H1 (cell line): Measurements from ENCODE around the gene ANKRD53. TPM values are rescaled to one million over a fixed set of nuclear protein-coding genes. Genes with fewer than 3 reads are reported as not detected.

Source experiments
- CTCF ChIA-PET: fragments of 300-600 bp; sonication (Branson Sonifier 250); formaldehyde crosslinking; loops from one replicate; lab custom pipeline; 2021; ENCODE audit not compliant: partially characterized antibody; lab: Charles Lee
- POLR2A ChIA-PET: fragments of 300-600 bp; sonication (Branson Sonifier 250); formaldehyde crosslinking; loops from one replicate; lab custom pipeline; 2021; ENCODE audit warnings: inconsistent platforms; ENCODE audit not compliant: partially characterized antibody; lab: Charles Lee
- DNase-seq, 2 experiments: peaks; one replicate each; pipeline versions ENCODE4 v3.0.0 to v3.0.0-alpha.2; 2010 to 2022; ENCODE audit warnings: low spot score in 2 of 2, low read depth in 1 of 2, mixed read lengths in 1 of 2
- FAIRE-seq: peaks from 2 replicates; lab custom pipeline; 2011; peaks lifted over from hg19 to GRCh38; lab: Jason Lieb, UNC
- H2AFZ ChIP-seq: 2 replicates; pipeline ENCODE4 v1.8.1; 2012; ENCODE audit warnings: low read length, inconsistent platforms
- H2AK5ac ChIP-seq: 2 replicates; pipeline ENCODE4 v1.6.1; 2013; ENCODE audit warnings: low read depth, low read length
- H2BK120ac ChIP-seq: replicated peaks from 2 replicates; pipeline ENCODE3; 2013; ENCODE audit warnings: low read depth, low read length, inconsistent platforms
- H2BK12ac ChIP-seq: 2 replicates; pipeline ENCODE4 v1.6.1; 2013; ENCODE audit warnings: low read depth, low read length
- H2BK15ac ChIP-seq: 2 replicates; pipeline ENCODE4 v1.6.1; 2013; ENCODE audit warnings: low read length
- H2BK20ac ChIP-seq: 2 replicates; pipeline ENCODE4 v1.6.1; 2013; ENCODE audit warnings: low read length
- H2BK5ac ChIP-seq: 2 replicates; pipeline ENCODE4 v1.6.1; 2013; ENCODE audit warnings: low read depth, low read length
- H3K14ac ChIP-seq: 2 replicates; pipeline ENCODE4 v1.6.1; 2013; ENCODE audit warnings: inconsistent platforms; ENCODE audit not compliant: insufficient read length
- H3K18ac ChIP-seq: 2 replicates; pipeline ENCODE4 v1.6.1; 2013; ENCODE audit warnings: low read length; ENCODE audit errors: extremely low read depth
- H3K23ac ChIP-seq: 2 replicates; pipeline ENCODE4 v1.6.1; 2013; ENCODE audit warnings: inconsistent platforms; ENCODE audit not compliant: insufficient read length
- H3K23me2 ChIP-seq: 2 replicates; pipeline ENCODE4 v1.6.1; 2013; ENCODE audit warnings: low read depth, low read length
- H3K27ac ChIP-seq: 2 replicates; pipeline ENCODE4 v1.6.1; 2011; ENCODE audit warnings: low read depth, low read length, inconsistent platforms
- H3K27me3 ChIP-seq, 4 experiments: replicated peaks in 1 of 4; 1 replicate in 1 of 4; 2 replicates in 3 of 4; pipeline versions ENCODE4 v1.6.1 to v1.8.1; 2011 to 2013; ENCODE audit warnings: low read length in 3 of 4, mild to moderate bottlenecking in 3 of 4, inconsistent platforms in 2 of 4, mixed read lengths in 2 of 4, moderate library complexity in 1 of 4; ENCODE audit not compliant: control insufficient read depth in 3 of 4, insufficient read depth in 3 of 4; ENCODE audit errors: extremely low read depth in 1 of 4
- H3K36me3 ChIP-seq, 4 experiments: 2 replicates each; pipeline versions ENCODE4 v1.6.1 to v1.8.1; 2011 to 2013; ENCODE audit warnings: mild to moderate bottlenecking in 4 of 4, low read length in 3 of 4, moderate library complexity in 2 of 4, control low read depth in 1 of 4, inconsistent platforms in 1 of 4; ENCODE audit not compliant: insufficient read depth in 4 of 4, control insufficient read depth in 2 of 4
- H3K4ac ChIP-seq: replicated peaks from 2 replicates; pipeline ENCODE3; 2013; ENCODE audit warnings: low read length, low read depth, mixed read lengths, inconsistent platforms; ENCODE audit not compliant: insufficient read length
- H3K4me1 ChIP-seq, 4 experiments: replicated peaks in 1 of 4; 1 replicate in 1 of 4; 2 replicates in 3 of 4; pipeline versions ENCODE4 v1.6.1 to v1.8.1; 2011 to 2013; ENCODE audit warnings: low read length in 3 of 4, inconsistent platforms in 2 of 4, mixed read lengths in 1 of 4; ENCODE audit not compliant: insufficient read depth in 4 of 4, control insufficient read depth in 3 of 4
- H3K4me2 ChIP-seq, 2 experiments: 2 replicates each; pipeline versions ENCODE4 v1.6.1 to v1.8.1; 2011 to 2013; ENCODE audit warnings: low read depth in 2 of 2, low read length in 2 of 2, control low read depth in 1 of 2, inconsistent platforms in 1 of 2, mild to moderate bottlenecking in 1 of 2; ENCODE audit not compliant: insufficient read depth in 1 of 2
- H3K4me3 ChIP-seq, 4 experiments: fragments of 200-600, 300-600 bp in 1 of 4; sonication (generic), shearing (Covaris generic), sonication (Bioruptor Twin) in 1 of 4; 2 replicates each; pipeline versions ENCODE4 v1.5.1 to v1.8.1; 2011 to 2016; ENCODE audit warnings: low read length in 4 of 4, low read depth in 3 of 4, control low read depth in 2 of 4, inconsistent platforms in 2 of 4, mild to moderate bottlenecking in 2 of 4, mixed read lengths in 1 of 4, moderate library complexity in 1 of 4; ENCODE audit not compliant: insufficient read depth in 2 of 4; ENCODE audit errors: extremely low read depth in 1 of 4
- H3K56ac ChIP-seq: replicated peaks from 2 replicates; pipeline ENCODE3; 2013; ENCODE audit warnings: low read depth, mild to moderate bottlenecking, mixed read lengths, low read length, inconsistent platforms; ENCODE audit not compliant: insufficient read length
- H3K79me1 ChIP-seq: 2 replicates; pipeline ENCODE4 v1.6.1; 2013; ENCODE audit warnings: low read depth, low read length, control low read depth
- H3K79me2 ChIP-seq, 2 experiments: 2 replicates each; pipeline versions ENCODE4 v1.6.1 to v1.8.1; 2012 to 2013; ENCODE audit warnings: low read length in 2 of 2, mild to moderate bottlenecking in 2 of 2, inconsistent platforms in 1 of 2; ENCODE audit not compliant: insufficient read depth in 2 of 2, control insufficient read depth in 1 of 2
- H3K9ac ChIP-seq, 4 experiments: replicated peaks in 1 of 4; 1 replicate in 1 of 4; 2 replicates in 3 of 4; pipeline versions ENCODE4 v1.6.1 to v1.8.1; 2011 to 2013; ENCODE audit warnings: low read depth in 3 of 4, low read length in 3 of 4, control low read depth in 2 of 4, mild to moderate bottlenecking in 2 of 4, moderate library complexity in 2 of 4, inconsistent platforms in 1 of 4; ENCODE audit errors: extremely low read depth in 1 of 4
- H3K9me3 ChIP-seq, 2 experiments: 2 replicates each; pipeline versions ENCODE4 v1.6.1 to v1.8.1; 2012 to 2013; ENCODE audit warnings: mild to moderate bottlenecking in 2 of 2, moderate library complexity in 2 of 2, control low read depth in 1 of 2, inconsistent platforms in 1 of 2, low read depth in 1 of 2, low read length in 1 of 2, mixed read lengths in 1 of 2; ENCODE audit not compliant: insufficient read depth in 2 of 2
- H4K20me1 ChIP-seq, 2 experiments: replicated peaks in 1 of 2; 2 replicates each; pipeline versions ENCODE3 to v1.8.1; 2011 to 2013; ENCODE audit warnings: inconsistent platforms in 2 of 2, low read length in 2 of 2, mild to moderate bottlenecking in 1 of 2; ENCODE audit not compliant: insufficient read depth in 2 of 2, control insufficient read depth in 1 of 2
- H4K5ac ChIP-seq: 2 replicates; pipeline ENCODE4 v1.6.1; 2013; ENCODE audit warnings: low read length, low read depth, mixed read lengths, inconsistent platforms; ENCODE audit not compliant: insufficient read length
- H4K8ac ChIP-seq: 2 replicates; pipeline ENCODE4 v1.8.0; 2013; ENCODE audit warnings: mild to moderate bottlenecking, moderate library complexity, low read length, inconsistent platforms; ENCODE audit not compliant: insufficient read depth; ENCODE audit errors: extremely low read depth
- H4K91ac ChIP-seq: replicated peaks from 2 replicates; pipeline ENCODE3; 2013; ENCODE audit warnings: low read length, mixed read lengths, inconsistent platforms; ENCODE audit not compliant: insufficient read length
- ATF2 ChIP-seq: IDR thresholded peaks from 2 replicates; pipeline ENCODE4 v1.6.1; 2012; ENCODE audit warnings: low read length, inconsistent platforms
- CTBP2 ChIP-seq: IDR thresholded peaks from 2 replicates; pipeline ENCODE4 v1.7.0; 2011; ENCODE audit warnings: borderline replicate concordance, mild to moderate bottlenecking, moderate library complexity, mixed read lengths, low read length; ENCODE audit not compliant: insufficient read depth, insufficient read length
- EP300 ChIP-seq, 2 experiments: IDR thresholded peaks; 1 replicate in 1 of 2; 2 replicates in 1 of 2; pipeline ENCODE4 v1.6.1; 2011 to 2012; ENCODE audit warnings: low read depth in 2 of 2, low read length in 2 of 2, mild to moderate bottlenecking in 2 of 2, borderline replicate concordance in 1 of 2, inconsistent platforms in 1 of 2, moderate library complexity in 1 of 2
- KDM4A ChIP-seq: IDR thresholded peaks from one replicate; pipeline ENCODE4 v1.7.1; 2012; ENCODE audit warnings: low read depth, mild to moderate bottlenecking, moderate library complexity, low read length, inconsistent platforms; ENCODE audit not compliant: severe bottlenecking
- POLR2A ChIP-seq, 2 experiments: IDR thresholded peaks; 1 replicate in 1 of 2; 2 replicates in 1 of 2; pipeline ENCODE4 v1.6.1; 2011; ENCODE audit warnings: low read depth in 2 of 2, low read length in 2 of 2, mild to moderate bottlenecking in 2 of 2; ENCODE audit errors: control extremely low read depth in 1 of 2
- RBBP5 ChIP-seq: IDR thresholded peaks from 2 replicates; pipeline ENCODE4 v1.7.1; 2012; ENCODE audit warnings: low read depth, mild to moderate bottlenecking, inconsistent platforms, low read length, moderate library complexity, borderline replicate concordance
- SIN3A ChIP-seq, 2 experiments: IDR thresholded peaks in 1 of 2; conservative IDR thresholded peaks in 1 of 2; 2 replicates each; pipeline ENCODE4 v1.6.1; 2011 to 2012; ENCODE audit warnings: low read length in 2 of 2, improper control_type of control experiment in 1 of 2, low read depth in 1 of 2, mild to moderate bottlenecking in 1 of 2
- SP4 ChIP-seq: IDR thresholded peaks from 2 replicates; pipeline ENCODE4 v1.6.1; 2012; ENCODE audit warnings: low read length, inconsistent platforms
- SRF ChIP-seq: IDR thresholded peaks from 2 replicates; pipeline ENCODE4 v1.6.1; 2011; ENCODE audit warnings: mild to moderate bottlenecking, low read depth, low read length, moderate library complexity
- YY1 ChIP-seq: IDR thresholded peaks from 2 replicates; pipeline ENCODE4 v1.6.1; 2011; ENCODE audit warnings: low read depth, mild to moderate bottlenecking, low read length
- ZNF274 ChIP-seq: IDR thresholded peaks from 2 replicates; pipeline ENCODE4 v1.7.0; 2012; ENCODE audit warnings: low read length, borderline replicate concordance; ENCODE audit errors: extremely low read depth
- WGBS, 2 experiments: shearing (Covaris generic) in 1 of 2; methylation state at CpG; one replicate each; pipeline versions ENCODE4 v1.1.6 to v1.1.7; 2013 to 2015; ENCODE audit warnings: low lambda C conversion rate in 2 of 2, mixed read lengths in 2 of 2, inconsistent platforms in 1 of 2, low coverage in 1 of 2, missing lambda C conversion rate in 1 of 2; ENCODE audit not compliant: insufficient replicate concordance in 2 of 2, insufficient coverage in 1 of 2, insufficient read length in 1 of 2; ENCODE audit errors: extremely low coverage in 1 of 2, missing lambda C conversion rate in 1 of 2; 5-methylcytosine and 5-hydroxymethylcytosine counted together
- polyA plus RNA-seq, 7 experiments: library from polyadenylated mRNA; depleted of rRNA in 3 of 7; stranded (reverse) in 5 of 7; unstranded in 2 of 7; fragments of >200 nt in 5 of 7; fragments of 200-250 nt in 2 of 7; gene quantifications; 1 replicate in 5 of 7; 2 replicates in 1 of 7; 4 replicates in 1 of 7; pipeline versions ENCODE4 v1.2.1 to v1.2.3, GENCODE V29; 2011 to 2013; ENCODE audit warnings: missing spikeins in 2 of 7, mixed read lengths in 2 of 7
- total RNA-seq: library from RNA; stranded (reverse); fragmentation: NEBNext Ultra II Directional; extraction: Animal tissue kit (Norgen Biotek cat#: 25700); gene quantifications from 2 replicates; pipeline ENCODE4 v1.2.1, GENCODE V29; 2021

ANKRD53 gene
- total and polyA plus RNA-seq, 2 of the 8 experiments (the other 6 are each of a cell fraction or from before 2014, with no cell fraction given), result 0.39 to 0.70 TPM

- Histone ChIP-seq H3K9ac (no peak overlapping the region), H2AFZ (no peak overlapping the region), H3K79me2 (no peaks in the 10 kb centered on the region), H3K56ac (no peak overlapping the region), H3K23me2 (no peaks in the 10 kb centered on the region), H3K79me1 (no peaks in the 10 kb centered on the region), H3K23ac (no peak overlapping the region), H4K5ac (no peak overlapping the region), H3K9me3 (no peaks in the 10 kb centered on the region), H4K91ac (no peak overlapping the region), H2BK12ac (0 out of 2 replicates have a peak overlapping the region, but pooled peaks have one; percentile 27), H2AK5ac (no peak overlapping the region), H2BK5ac (no peak overlapping the region), H3K4ac (no peak overlapping the region), H2BK20ac (no peak overlapping the region), H3K14ac (no peak overlapping the region), H4K8ac (no peak overlapping the region), H3K4me1 (peaks cover 0 to 17% (median 11%) of the 10 kb centered on the region in 4 experiments; a peak in 4 of 7 replicates), H3K27me3 (peaks cover 0 to 10% (median 5%) of the 10 kb centered on the region in 4 experiments; a peak in 4 of 7 replicates), H3K4me2 (no peak overlapping the region), H2BK15ac (no peak overlapping the region), H3K27ac (no peak overlapping the region), H3K4me3 (no peak overlapping the region), H2BK120ac (no peak overlapping the region), H3K36me3 (no peaks in the 10 kb centered on the region), H3K18ac (no peak overlapping the region), H4K20me1 (no peaks in the 10 kb centered on the region)
- ChIA-PET POLR2A (no interaction called here), CTCF (interaction anchor here (0.6 to 22.0 kb wide), 7 partner anchors 3 to 630 kb away, joined by 3 to 513 read pairs (median 4); partner anchors contain the start of gene ATP6V1B1)
- DNase-seq (peak in 1 of 2 experiments; percentile 39), FAIRE-seq (no peak)
- WGBS, 2 experiments, result 88% methylated on average over 14 of the region's 21 CpGs; no CpG with 5 or more reads in 1 of the 2 experiments
- TF ChIP-seq CTBP2 (no peak), SRF (no peak), SIN3A (conservative IDR thresholded peaks at IDR 0.05 in 1 of 2, IDR thresholded peaks at IDR 0.05 in 1 of 2; ENCODE audit: low read depth in 1 of 2, low read length in 2 of 2) (no peak), YY1 (no peak), ATF2 (no peak), RBBP5 (no peak), SP4 (no peak), KDM4A (no peak), EP300 (IDR thresholded peaks at IDR 0.05; ENCODE audit: borderline replicate concordance in 1 of 2, low read depth in 2 of 2, low read length in 2 of 2) (no peak), ZNF274 (no peak), POLR2A (IDR thresholded peaks at IDR 0.05; ENCODE audit: control extremely low read depth in 1 of 2, low read depth in 2 of 2, low read length in 2 of 2) (no peak)
Observed at GRCh38 chr2:70932631-70933230, 45.7 kb upstream of the ANKRD53 start.
